GM12878 (cell line): ENCODE measurements around the gene BCKDHB. TPM values are rescaled to one million over a fixed set of nuclear protein-coding genes. Genes with fewer than 3 reads are reported as not detected.

Experiments used
- ATAC-seq: fragments of 200-7000 bp; cut with Tn5 transposase; 3 replicates; pipeline ENCODE4 v1.9.1; 2020; ENCODE audit warnings: mild to moderate bottlenecking, moderate library complexity
- BruUV-seq: library from RNA; stranded (reverse); fragments of 400-500 nt; replicated peaks from 2 replicates; lab custom pipeline; 2021; lab: Mats Ljungman, UMichigan
- CTCF ChIA-PET: fragments of 300-600 bp; sonication (Branson Sonifier 250); formaldehyde crosslinking; extraction: SDS; loops from one replicate; lab custom pipeline; 2021; ENCODE audit warnings: inconsistent platforms; lab: Yijun Ruan, JAX
- POLR2A ChIA-PET: fragments of 350-600 bp; formaldehyde crosslinking; extraction: SDS; loops from one replicate; lab custom pipeline; 2021; ENCODE audit warnings: inconsistent platforms; lab: Charles Lee
- RAD21 ChIA-PET: fragments of 300-600 bp; sonication (Branson Sonifier 250); formaldehyde crosslinking; loops from one replicate; lab custom pipeline; 2023; ENCODE audit warnings: antibody characterized with exemption; ENCODE audit not compliant: unreplicated experiment; lab: Charles Lee
- SMC1A ChIA-PET: fragments of 300-600 bp; sonication (Branson Sonifier 250); formaldehyde crosslinking; loops from one replicate; lab custom pipeline; 2023; ENCODE audit not compliant: unreplicated experiment, uncharacterized antibody; lab: Charles Lee
- DNase-seq: peaks from one replicate; pipeline ENCODE4 v3.0.0-alpha.2; 2011; ENCODE audit warnings: low read depth, low spot score
- FAIRE-seq: peaks from 3 replicates; lab custom pipeline; 2011; peaks lifted over from hg19 to GRCh38; lab: Jason Lieb, UNC
- H2AFZ ChIP-seq: 2 replicates; pipeline ENCODE4 v1.6.0; 2011; ENCODE audit warnings: low read depth, low read length, control low read depth; ENCODE audit not compliant: control insufficient read depth
- H3K27ac ChIP-seq: 2 replicates; pipeline ENCODE4 v1.5.1; 2011; ENCODE audit warnings: control low read depth; ENCODE audit not compliant: control insufficient read depth, insufficient read depth
- H3K27me3 ChIP-seq, 2 experiments: replicated peaks in 1 of 2; 2 replicates each; pipeline versions ENCODE4 v1.6.0 to v1.6.1; 2011; ENCODE audit warnings: low read length in 1 of 2; ENCODE audit not compliant: control insufficient read depth in 2 of 2, insufficient read depth in 2 of 2
- H3K36me3 ChIP-seq, 2 experiments: 2 replicates each; pipeline ENCODE4 v1.5.1; 2011; ENCODE audit warnings: low read length in 1 of 2; ENCODE audit not compliant: control insufficient read depth in 2 of 2, insufficient read depth in 2 of 2
- H3K4me1 ChIP-seq: 2 replicates; pipeline ENCODE4 v1.6.1; 2011; ENCODE audit warnings: mild to moderate bottlenecking, low read length, moderate library complexity, mixed read lengths; ENCODE audit not compliant: control insufficient read depth, insufficient read depth
- H3K4me2 ChIP-seq: 2 replicates; pipeline ENCODE4 v1.6.0; 2011; ENCODE audit warnings: control low read depth; ENCODE audit not compliant: control insufficient read depth, insufficient read depth
- H3K4me3 ChIP-seq: fragments of 200-600 bp; sonication (generic); 2 replicates; pipeline ENCODE4 v1.5.1; 2016
- H3K79me2 ChIP-seq: 2 replicates; pipeline ENCODE4 v1.6.0; 2011; ENCODE audit warnings: low read length; ENCODE audit not compliant: control insufficient read depth, insufficient read depth
- H3K9ac ChIP-seq: 2 replicates; pipeline ENCODE4 v1.8.0; 2011; ENCODE audit warnings: low read length, control low read depth, mixed read lengths; ENCODE audit not compliant: control insufficient read depth, insufficient read depth
- H3K9me3 ChIP-seq: replicated peaks from 3 replicates; pipeline ENCODE4 v1.5.1; 2011; ENCODE audit warnings: mild to moderate bottlenecking, low read length; ENCODE audit not compliant: control insufficient read depth, insufficient read depth
- H4K20me1 ChIP-seq: 2 replicates; pipeline ENCODE4 v1.6.0; 2011; ENCODE audit not compliant: control insufficient read depth, insufficient read depth
- ASH2L ChIP-seq: fragments of 300-600, 200-600 bp; sonication (generic); IDR thresholded peaks from 2 replicates; pipeline ENCODE4 v1.6.1; 2017; ENCODE audit warnings: low read depth, mild to moderate bottlenecking, borderline replicate concordance
- CHD1 ChIP-seq: IDR thresholded peaks from 2 replicates; pipeline ENCODE4 v1.6.1; 2012; ENCODE audit warnings: low read depth, low read length, improper control_type of control experiment
- CREM ChIP-seq: IDR thresholded peaks from 2 replicates; pipeline ENCODE4 v1.6.1; 2014; ENCODE audit warnings: antibody characterized with exemption, low read depth
- EGR1 ChIP-seq, 2 experiments: IDR thresholded peaks; 1 replicate in 1 of 2; 2 replicates in 1 of 2; pipeline ENCODE4 v1.6.1; 2011 to 2012; ENCODE audit warnings: low read depth in 2 of 2, low read length in 2 of 2, borderline replicate concordance in 1 of 2, mild to moderate bottlenecking in 1 of 2, moderate library complexity in 1 of 2
- ESRRA ChIP-seq: IDR thresholded peaks from 2 replicates; pipeline ENCODE4 v1.6.1; 2012; ENCODE audit warnings: mild to moderate bottlenecking, low read length, improper control_type of control experiment
- GABPA ChIP-seq: IDR thresholded peaks from 2 replicates; pipeline ENCODE4 v1.6.1; 2014; ENCODE audit warnings: antibody characterized with exemption, low read depth, mild to moderate bottlenecking, inconsistent platforms
- HDAC2 ChIP-seq: fragments of 200-600 bp; sonication (generic); IDR thresholded peaks from 2 replicates; pipeline ENCODE4 v1.6.1; 2017
- IRF4 ChIP-seq: IDR thresholded peaks from 2 replicates; pipeline ENCODE4 v1.6.1; 2011; ENCODE audit warnings: low read depth, low read length
- MYB ChIP-seq: fragments of 150-350 bp; IDR thresholded peaks from 2 replicates; pipeline ENCODE4 v1.6.1; 2014; ENCODE audit warnings: mild to moderate bottlenecking, low read depth, low read length, borderline replicate concordance
- NFYB ChIP-seq: IDR thresholded peaks from 2 replicates; pipeline ENCODE4 v1.6.1; 2011; ENCODE audit warnings: low read depth, mild to moderate bottlenecking, low read length, improper control_type of control experiment, moderate library complexity; ENCODE audit not compliant: insufficient read depth
- POLR2AphosphoS5 ChIP-seq: IDR thresholded peaks from 2 replicates; pipeline ENCODE4 v1.6.1; 2011; ENCODE audit warnings: mild to moderate bottlenecking, low read length, inconsistent platforms
- TARDBP ChIP-seq: IDR thresholded peaks from 2 replicates; pipeline ENCODE4 v1.6.1; 2016; ENCODE audit warnings: borderline replicate concordance
- ZZZ3 ChIP-seq: IDR thresholded peaks from 2 replicates; pipeline ENCODE4 v1.6.1; 2011; ENCODE audit warnings: low read depth; ENCODE audit not compliant: control insufficient read depth, insufficient read length
- WGBS: methylation state at CpG from one replicate; pipeline ENCODE4 v1.1.6; 2016; ENCODE audit warnings: low lambda C conversion rate; ENCODE audit not compliant: insufficient replicate concordance, insufficient coverage; ENCODE audit errors: missing lambda C conversion rate; 5-methylcytosine and 5-hydroxymethylcytosine counted together
- in situ Hi-C: fragments of 300-500 bp; cut with MboI; formaldehyde crosslinking; loops from 9 replicates; pipeline ENCODE4 v1.14.3; 2018; ENCODE audit warnings: mixed read lengths
- intact Hi-C: fragments of 100-400 bp; cut with micrococcal nuclease; formaldehyde crosslinking; loops from one replicate; pipeline ENCODE4 v1.14.2; 2022; ENCODE audit not compliant: unreplicated experiment
- polyA plus RNA-seq, 11 experiments: library from polyadenylated mRNA; depleted of rRNA in 4 of 11; unstranded in 6 of 11; stranded (reverse) in 5 of 11; fragments of >200 nt; fragmentation: Nextera tagmentation in 4 of 11; fragmentation: Illumina TruSeq in 1 of 11; extraction: Ambion mirVana in 4 of 11; extraction: Trizol in 1 of 11; gene quantifications; 1 replicate in 1 of 11; 2 replicates in 10 of 11; pipeline versions ENCODE4 v1.2.1 to v1.2.3, GENCODE V29; 2011 to 2016; ENCODE audit warnings: inconsistent platforms in 2 of 11, missing spikeins in 2 of 11, low read depth in 1 of 11
- total RNA-seq, 4 experiments: library from RNA; depleted of rRNA in 3 of 4; stranded (reverse); fragments of >200 nt in 3 of 4; fragmentation: Illumina TruSeq in 1 of 4; extraction: Trizol in 1 of 4; gene quantifications; 2 replicates each; pipeline versions ENCODE4 v1.2.1 to v1.2.3, GENCODE V29; 2013 to 2021
- TF ChIP-seq, protein P1 (sequence below): fragments of 150-350 bp; IDR thresholded peaks from 2 replicates; pipeline ENCODE4 v1.6.1; 2016; ENCODE audit warnings: low read depth, low read length

The BCKDHB gene
- total and polyA plus RNA-seq, 10 of the 15 experiments (the other 5 are each of a cell fraction or from before 2014, with no cell fraction given) = 12.9 to 57.1 (median 25.3) TPM

DNA sequence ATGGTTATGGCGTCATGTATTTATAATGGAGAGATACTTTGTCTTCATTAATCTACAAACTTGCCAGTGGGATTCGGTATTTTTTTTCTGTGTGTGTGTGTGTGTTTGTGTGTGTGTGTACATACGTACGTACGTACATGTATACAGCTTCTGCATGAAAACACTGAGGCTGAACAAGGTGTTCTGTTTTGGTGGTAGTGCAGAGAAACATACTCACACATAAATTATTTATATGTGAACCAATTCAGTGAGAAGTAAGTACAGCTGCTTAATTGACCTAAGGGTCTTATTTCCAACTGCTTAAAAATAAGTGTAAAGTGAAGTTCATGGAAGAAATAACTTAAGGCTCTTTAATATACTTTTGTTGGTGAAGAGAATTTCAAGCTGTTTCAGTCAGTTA is 234.2 kb downstream of the BCKDHB start:
- Histone ChIP-seq H2AFZ (no peak overlapping the region), H3K9me3 (no peaks in the 10 kb centered on the region), H3K4me1 (no peaks in the 10 kb centered on the region), H3K79me2 (no peaks in the 10 kb centered on the region), H3K27me3 (no peaks in the 10 kb centered on the region), H3K4me3 (no peak overlapping the region), H3K27ac (no peak overlapping the region), H3K4me2 (no peak overlapping the region), H4K20me1 (no peaks in the 10 kb centered on the region), H3K36me3 (no peaks in the 10 kb centered on the region), H3K9ac (no peak overlapping the region)
- in situ Hi-C loops (no loop called here), intact Hi-C loops (no loop called here)
- FAIRE-seq (no peak), DNase-seq (no peak), ATAC-seq (no peak)
- CTCF ChIA-PET = interaction anchor here (2.5 kb wide), 1 partner anchor 11 kb away, joined by 9 read pairs; no protein-coding TSS in a partner anchor
- POLR2A ChIA-PET = no interaction called here
- 80% methylated on average over 5 of the region's 5 CpGs for WGBS
- SMC1A ChIA-PET = no interaction called here
- no peak for TF ChIP-seq ASH2L
- no peak for TF ChIP-seq GABPA
- no peak for TF ChIP-seq POLR2AphosphoS5
- TF ChIP-seq NFYB = no peak
- TF ChIP-seq TARDBP = no peak
- TF ChIP-seq HDAC2 = no peak
- no peak for TF ChIP-seq MYB
- TF ChIP-seq ESRRA = no peak
- no TSS peak for BruUV-seq
- RAD21 ChIA-PET = no interaction called here

DNA sequence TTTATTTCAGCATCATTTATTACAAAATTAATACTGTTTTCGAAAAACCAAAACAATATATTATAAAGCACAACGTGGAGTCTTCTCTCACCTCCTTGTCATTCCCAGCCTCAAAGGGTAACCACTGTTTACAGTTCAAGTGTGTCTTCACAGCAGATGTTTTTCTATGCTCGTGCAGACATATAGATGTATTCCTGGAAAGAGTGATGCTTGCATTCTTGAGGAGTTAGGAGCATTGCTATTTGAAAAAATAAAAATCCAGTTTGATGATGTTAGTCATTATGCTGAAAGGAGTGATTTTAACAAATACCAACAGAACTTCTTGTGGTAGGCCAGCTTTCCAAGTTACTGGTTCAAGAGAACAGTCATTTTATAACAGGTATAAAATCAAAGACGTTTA is 234.9 kb downstream of the BCKDHB start:
- H3K9ac ChIP-seq = no peak overlapping the region
- H3K4me3 ChIP-seq = no peak overlapping the region
- no peaks in the 10 kb centered on the region for H3K9me3 ChIP-seq
- ChIA-PET RAD21 (interaction anchor here (0.8 kb wide), 1 partner anchor 167 kb away, joined by 3 read pairs; no protein-coding TSS in a partner anchor), POLR2A (no interaction called here), SMC1A (interaction anchor here (1.1 to 1.5 kb wide), 3 partner anchors 8 to 97 kb away, joined by 3 to 4 read pairs (median 3); no protein-coding TSS in a partner anchor), CTCF (interaction anchor here (1.3 to 2.5 kb wide), 2 partner anchors 10 to 11 kb away, joined by 5 to 9 read pairs; no protein-coding TSS in a partner anchor)
- H2AFZ ChIP-seq = no peak overlapping the region
- H3K27me3 ChIP-seq = no peaks in the 10 kb centered on the region
- no peak for ATAC-seq
- intact Hi-C loops (no loop called here), in situ Hi-C loops (no loop called here)
- no peak for DNase-seq
- WGBS = 47% methylated on average over 4 of the region's 4 CpGs
- TF ChIP-seq EGR1 (IDR thresholded peaks at IDR 0.05; ENCODE audit: borderline replicate concordance in 1 of 2, low read depth in 2 of 2, low read length in 2 of 2) (no peak), ZZZ3 (no peak), IRF4 (no peak), CREM (no peak), CHD1 (no peak)
- TF ChIP-seq, protein P1, sequence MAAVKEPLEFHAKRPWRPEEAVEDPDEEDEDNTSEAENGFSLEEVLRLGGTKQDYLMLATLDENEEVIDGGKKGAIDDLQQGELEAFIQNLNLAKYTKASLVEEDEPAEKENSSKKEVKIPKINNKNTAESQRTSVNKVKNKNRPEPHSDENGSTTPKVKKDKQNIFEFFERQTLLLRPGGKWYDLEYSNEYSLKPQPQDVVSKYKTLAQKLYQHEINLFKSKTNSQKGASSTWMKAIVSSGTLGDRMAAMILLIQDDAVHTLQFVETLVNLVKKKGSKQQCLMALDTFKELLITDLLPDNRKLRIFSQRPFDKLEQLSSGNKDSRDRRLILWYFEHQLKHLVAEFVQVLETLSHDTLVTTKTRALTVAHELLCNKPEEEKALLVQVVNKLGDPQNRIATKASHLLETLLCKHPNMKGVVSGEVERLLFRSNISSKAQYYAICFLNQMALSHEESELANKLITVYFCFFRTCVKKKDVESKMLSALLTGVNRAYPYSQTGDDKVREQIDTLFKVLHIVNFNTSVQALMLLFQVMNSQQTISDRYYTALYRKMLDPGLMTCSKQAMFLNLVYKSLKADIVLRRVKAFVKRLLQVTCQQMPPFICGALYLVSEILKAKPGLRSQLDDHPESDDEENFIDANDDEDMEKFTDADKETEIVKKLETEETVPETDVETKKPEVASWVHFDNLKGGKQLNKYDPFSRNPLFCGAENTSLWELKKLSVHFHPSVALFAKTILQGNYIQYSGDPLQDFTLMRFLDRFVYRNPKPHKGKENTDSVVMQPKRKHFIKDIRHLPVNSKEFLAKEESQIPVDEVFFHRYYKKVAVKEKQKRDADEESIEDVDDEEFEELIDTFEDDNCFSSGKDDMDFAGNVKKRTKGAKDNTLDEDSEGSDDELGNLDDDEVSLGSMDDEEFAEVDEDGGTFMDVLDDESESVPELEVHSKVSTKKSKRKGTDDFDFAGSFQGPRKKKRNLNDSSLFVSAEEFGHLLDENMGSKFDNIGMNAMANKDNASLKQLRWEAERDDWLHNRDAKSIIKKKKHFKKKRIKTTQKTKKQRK = no peak
- no peak for FAIRE-seq
- H3K4me1 ChIP-seq = no peaks in the 10 kb centered on the region
- BruUV-seq = no TSS peak
- no peak overlapping the region for H3K4me2 ChIP-seq
- H3K27ac ChIP-seq = no peak overlapping the region
- H4K20me1 ChIP-seq = no peaks in the 10 kb centered on the region
- H3K36me3 ChIP-seq = no peaks in the 10 kb centered on the region
- H3K79me2 ChIP-seq = no peaks in the 10 kb centered on the region
